ENCODE measurements around the gene LYRM1.
A peak's percentile ranks its signal among the peaks of the same experiment; 100 is the strongest.
"Not testable (repeated sequence)": the region's sequence is repeated elsewhere in the genome, so short reads cannot be mapped to it uniquely, and the experiment has no call there.

Gene LYRM1

GRCh38 chr16:20860361-20860760 lies 40.2 kb upstream of the LYRM1 start:
- no peak for FAIRE-seq

GRCh38 chr16:20860995-20861394 lies 39.6 kb upstream of the LYRM1 start:
- FAIRE-seq; DNase-seq (ENCODE audit: insufficient read length, low spot score): not testable (repeated sequence)

More at GRCh38 chr16:20860361-20860760, 40.2 kb upstream of the LYRM1 start:
- no peak for DNase-seq (ENCODE audit: insufficient read length, low spot score)
- TF ChIP-seq POLR2AphosphoS5 (IDR thresholded peaks at IDR 0.05; ENCODE audit: low read depth, low read length) (no peak), POU2F2 (IDR thresholded peaks at IDR 0.05; ENCODE audit: low read depth, low read length) (no peak), TAF1 (IDR thresholded peaks at IDR 0.05; ENCODE audit: low read depth, low read length) (no peak), PAX5 (IDR thresholded peaks at IDR 0.05; ENCODE audit: insufficient read depth, low read length, severe bottlenecking) (no peak), POLR2A (IDR thresholded peaks at IDR 0.05; ENCODE audit: low read depth, low read length) (no peak), SPI1 (IDR thresholded peaks at IDR 0.05; ENCODE audit: low read depth, low read length) (no peak)

GRCh38 chr16:20862162-20862960 lies 38.2 kb upstream of the LYRM1 start:
- DNase-seq (ENCODE audit: insufficient read length, low spot score): no peak
- no peak for FAIRE-seq
- TF ChIP-seq POLR2AphosphoS5 (IDR thresholded peaks at IDR 0.05; ENCODE audit: low read depth, low read length): no peak
- TF ChIP-seq SPI1 (IDR thresholded peaks at IDR 0.05; ENCODE audit: low read depth, low read length): no peak
- TF ChIP-seq PAX5 (IDR thresholded peaks at IDR 0.05; ENCODE audit: insufficient read depth, low read length, severe bottlenecking): no peak
- TF ChIP-seq POLR2A (IDR thresholded peaks at IDR 0.05; ENCODE audit: low read depth, low read length): no peak
- TF ChIP-seq TAF1 (IDR thresholded peaks at IDR 0.05; ENCODE audit: low read depth, low read length): no peak
- TF ChIP-seq POU2F2 (IDR thresholded peaks at IDR 0.05; ENCODE audit: low read depth, low read length): no peak

DNA sequence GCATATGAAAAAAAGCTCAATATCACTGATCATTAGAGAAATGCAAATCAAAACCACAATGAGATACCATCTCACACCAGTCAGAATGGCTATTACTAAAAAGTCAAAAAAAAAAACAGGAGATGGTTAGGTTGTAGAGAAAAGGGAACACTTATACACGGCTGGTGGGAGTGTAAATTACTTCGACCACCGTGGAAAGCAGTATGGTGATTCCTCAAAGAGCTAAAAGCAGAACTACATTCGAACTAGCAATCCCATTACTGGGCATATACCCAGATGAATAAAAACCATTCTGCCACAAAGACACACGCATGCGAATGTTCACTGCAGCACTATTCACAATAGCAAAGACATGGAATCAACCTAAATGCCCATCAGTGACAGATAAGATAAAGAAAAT lies 36.2 kb upstream of the LYRM1 start:
- DNase-seq (ENCODE audit: insufficient read length, low spot score); FAIRE-seq: not testable (repeated sequence)

DNA sequence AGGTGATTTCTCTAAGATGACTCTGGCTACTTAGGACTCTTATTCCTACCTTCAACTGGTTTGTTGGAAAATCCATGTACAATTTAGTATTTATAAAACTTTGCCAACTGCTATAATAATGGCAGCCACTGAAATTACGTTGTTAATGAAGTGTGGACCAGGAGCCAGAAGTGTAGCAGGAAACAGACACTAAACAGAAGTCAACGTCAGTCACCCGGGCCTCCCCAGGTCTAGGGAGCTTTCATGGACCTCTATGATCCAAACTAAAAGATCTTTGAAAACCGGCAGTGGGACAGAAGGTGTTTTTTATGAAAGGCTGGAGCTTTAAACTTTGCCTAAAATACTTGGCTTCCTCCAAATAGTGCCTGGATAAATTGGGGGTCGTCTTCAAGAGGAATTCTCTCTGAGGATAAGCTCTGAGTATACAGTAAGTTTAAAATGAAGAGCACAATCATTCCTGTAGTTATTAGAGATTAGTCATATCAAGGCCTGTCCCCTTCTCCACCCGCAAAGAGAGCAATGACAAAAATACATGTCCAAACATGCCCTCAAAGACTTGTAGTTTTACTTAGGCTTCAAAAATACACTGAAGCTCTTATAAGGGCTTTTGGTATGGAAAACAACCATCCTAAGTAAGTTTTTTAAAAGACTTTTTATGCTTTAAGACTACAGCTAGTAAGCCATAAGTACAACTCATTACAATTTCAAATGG lies 35.0 kb upstream of the LYRM1 start:
- TF ChIP-seq TAF1 (IDR thresholded peaks at IDR 0.05; ENCODE audit: low read depth, low read length) (no peak), SPI1 (IDR thresholded peaks at IDR 0.05; ENCODE audit: low read depth, low read length) (no peak), POU2F2 (IDR thresholded peaks at IDR 0.05; ENCODE audit: low read depth, low read length) (no peak), POLR2AphosphoS5 (IDR thresholded peaks at IDR 0.05; ENCODE audit: low read depth, low read length) (no peak), POLR2A (IDR thresholded peaks at IDR 0.05; ENCODE audit: low read depth, low read length) (no peak), PAX5 (IDR thresholded peaks at IDR 0.05; ENCODE audit: insufficient read depth, low read length, severe bottlenecking) (no peak)
- DNase-seq (ENCODE audit: insufficient read length, low spot score) (no peak), FAIRE-seq (no peak)

DNA sequence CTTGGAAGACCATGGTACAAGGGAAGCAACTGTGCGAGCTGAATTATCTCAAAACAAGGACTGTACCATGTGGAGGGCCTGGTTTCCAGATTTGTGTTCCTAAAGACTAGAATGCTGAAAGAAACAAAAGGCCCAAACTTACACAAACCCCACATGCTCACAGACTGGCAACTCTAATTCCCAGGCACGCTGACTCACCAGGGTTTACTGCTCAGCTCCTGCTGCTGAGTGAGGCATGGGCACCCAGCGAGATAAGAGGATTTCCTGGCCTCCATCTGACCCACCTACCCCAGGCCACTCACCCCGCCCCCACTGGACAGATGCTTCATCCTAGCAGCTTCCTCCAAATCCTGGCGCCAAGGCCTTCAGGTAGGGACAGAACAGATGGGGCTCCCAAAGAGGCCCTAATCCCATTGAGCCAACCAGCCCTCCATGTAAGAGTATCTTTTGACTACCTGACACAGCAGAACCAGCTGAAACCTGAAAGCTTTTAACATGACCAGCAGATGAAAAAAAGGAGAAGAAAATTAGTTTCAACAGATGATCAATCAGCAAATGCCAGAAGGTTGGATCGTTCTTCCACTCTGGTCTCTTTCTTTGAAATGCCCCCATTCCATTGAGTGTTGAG lies 34.3 kb upstream of the LYRM1 start:
- no peak for DNase-seq (ENCODE audit: insufficient read length, low spot score)

DNA sequence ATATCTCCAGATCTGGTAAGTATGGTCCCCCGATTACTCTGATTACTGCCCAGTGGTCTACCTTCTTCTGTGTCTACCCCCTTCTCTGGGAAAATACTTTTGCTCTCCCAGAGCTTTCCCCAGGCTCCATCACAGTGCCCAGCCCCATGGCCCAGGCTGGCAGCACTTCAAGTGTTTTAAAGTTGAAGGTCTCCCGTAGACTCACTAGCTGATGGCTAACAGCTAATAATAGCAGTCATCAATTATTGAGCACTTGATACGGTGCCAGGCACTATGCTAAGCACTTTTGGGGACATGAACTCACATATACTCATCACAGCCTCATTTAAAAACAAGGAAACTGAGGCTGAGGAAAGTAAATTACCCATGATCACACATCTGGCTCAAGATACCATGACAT lies 33.8 kb upstream of the LYRM1 start:
- no peak for DNase-seq (ENCODE audit: insufficient read length, low spot score)
- FAIRE-seq: no peak
- TF ChIP-seq TAF1 (IDR thresholded peaks at IDR 0.05; ENCODE audit: low read depth, low read length) (no peak), POU2F2 (IDR thresholded peaks at IDR 0.05; ENCODE audit: low read depth, low read length) (no peak), SPI1 (IDR thresholded peaks at IDR 0.05; ENCODE audit: low read depth, low read length) (no peak), PAX5 (IDR thresholded peaks at IDR 0.05; ENCODE audit: insufficient read depth, low read length, severe bottlenecking) (no peak), POLR2A (IDR thresholded peaks at IDR 0.05; ENCODE audit: low read depth, low read length) (no peak)

More for the DNA sequence above, 34.3 kb upstream of the LYRM1 start:
- peak; percentile 10; the same call in 1 of the 2 replicates for TF ChIP-seq TAF1 (IDR thresholded peaks at IDR 0.05; ENCODE audit: low read depth, low read length)
- no peak for TF ChIP-seq PAX5 (IDR thresholded peaks at IDR 0.05; ENCODE audit: insufficient read depth, low read length, severe bottlenecking)
- FAIRE-seq: no peak

- FAIRE-seq: no peak
- no peak for DNase-seq (ENCODE audit: insufficient read length, low spot score)
- no peak for TF ChIP-seq TAF1 (IDR thresholded peaks at IDR 0.05; ENCODE audit: low read depth, low read length)
- TF ChIP-seq SPI1 (IDR thresholded peaks at IDR 0.05; ENCODE audit: low read depth, low read length): no peak
- no peak for TF ChIP-seq PAX5 (IDR thresholded peaks at IDR 0.05; ENCODE audit: insufficient read depth, low read length, severe bottlenecking)
- TF ChIP-seq POU2F2 (IDR thresholded peaks at IDR 0.05; ENCODE audit: low read depth, low read length): no peak
- no peak for TF ChIP-seq POLR2AphosphoS5 (IDR thresholded peaks at IDR 0.05; ENCODE audit: low read depth, low read length)
- no peak for TF ChIP-seq POLR2A (IDR thresholded peaks at IDR 0.05; ENCODE audit: low read depth, low read length)
These were observed 33.0 kb upstream of the LYRM1 start for GRCh38 chr16:20867585-20867984.

DNA sequence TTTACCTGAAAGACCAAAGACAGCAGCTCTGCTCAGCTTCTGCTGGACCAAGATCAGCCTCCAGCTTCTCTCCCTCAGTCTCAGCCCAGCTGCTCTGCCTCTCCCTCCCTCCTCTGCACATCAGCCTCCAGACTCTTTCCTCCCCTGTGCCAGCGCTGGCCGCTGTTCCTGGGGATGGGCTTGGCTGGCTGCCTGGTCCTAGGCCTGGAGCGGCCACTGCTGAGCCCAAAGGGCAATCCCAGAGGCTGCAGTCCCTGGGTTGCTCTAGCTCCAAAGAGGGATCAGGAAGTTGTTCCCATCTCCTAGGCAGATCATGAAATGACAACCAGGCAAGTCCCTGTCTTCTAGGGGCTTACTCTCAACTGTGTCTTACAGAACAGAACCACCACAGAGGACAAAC lies 31.7 kb upstream of the LYRM1 start:
- TF ChIP-seq TAF1 (IDR thresholded peaks at IDR 0.05; ENCODE audit: low read depth, low read length): no peak
- TF ChIP-seq POLR2AphosphoS5 (IDR thresholded peaks at IDR 0.05; ENCODE audit: low read depth, low read length): no peak
- no peak for TF ChIP-seq POLR2A (IDR thresholded peaks at IDR 0.05; ENCODE audit: low read depth, low read length)
- no peak for TF ChIP-seq PAX5 (IDR thresholded peaks at IDR 0.05; ENCODE audit: insufficient read depth, low read length, severe bottlenecking)
- no peak for TF ChIP-seq SPI1 (IDR thresholded peaks at IDR 0.05; ENCODE audit: low read depth, low read length)
- TF ChIP-seq POU2F2 (IDR thresholded peaks at IDR 0.05; ENCODE audit: low read depth, low read length): no peak
- DNase-seq (ENCODE audit: insufficient read length, low spot score): no peak
- FAIRE-seq: no peak
